ENCODE data around the gene GPAT3. TPM values are rescaled to one million over a fixed set of nuclear protein-coding genes. Genes with fewer than 3 reads are reported as not detected.
"Not testable (repeated sequence)": the region's sequence is repeated elsewhere in the genome, so short reads cannot be mapped to it uniquely, and the experiment has no call there.

Gene GPAT3
- not detected for total RNA-seq (ENCODE audit: unreplicated experiment)
- long read RNA-seq, result 0 reads

DNA sequence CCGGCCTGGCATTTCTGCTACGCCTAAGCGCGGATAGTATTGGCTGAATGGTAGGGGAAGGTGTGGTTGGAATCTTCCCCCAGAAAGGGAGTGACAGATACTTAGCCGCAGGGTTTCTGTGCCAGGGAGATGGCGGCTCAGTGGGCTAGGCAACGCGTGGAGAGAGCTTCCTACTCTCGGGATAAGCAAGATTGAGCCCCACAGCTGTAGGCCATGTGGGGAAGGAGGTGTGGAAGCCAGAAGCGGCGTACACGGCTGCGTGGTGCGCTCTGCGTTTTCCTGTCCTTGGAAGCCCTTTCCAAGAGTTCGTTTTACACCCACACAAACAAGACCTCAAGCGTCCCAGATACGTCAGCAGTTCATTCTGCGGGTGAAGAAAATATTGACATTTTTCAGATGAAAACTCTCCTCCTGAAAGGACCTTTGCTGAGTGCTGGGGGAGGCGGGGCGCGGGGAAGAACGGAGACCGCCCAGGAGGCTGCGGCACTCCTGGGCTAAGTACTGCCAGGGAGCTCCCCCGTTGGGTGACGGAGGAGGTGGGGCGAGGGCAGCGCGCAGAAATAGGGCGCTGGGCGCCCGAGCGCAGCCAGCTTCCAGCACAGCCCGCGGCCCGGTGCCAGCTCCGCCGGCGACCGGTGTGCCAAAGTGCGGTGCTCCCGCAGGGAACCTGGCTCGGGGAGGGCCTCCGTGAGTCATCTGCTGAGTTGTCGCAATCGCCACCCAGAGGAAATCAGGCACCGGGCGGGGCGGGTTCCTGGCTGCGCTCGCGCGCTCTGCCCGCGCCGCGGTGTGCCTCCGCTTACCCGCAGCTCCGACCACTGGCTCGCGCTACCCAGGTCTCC, at the start of gene GPAT3:
Gene GPAT3, plus strand, starts transcription at position 589 of the 842 bp plus-strand sequence. CDS start 515 bp downstream, outside the sequence.
- no peak within 1 kb of the TSS for H3K27ac Mint-ChIP-seq (ENCODE audit: unreplicated experiment)
- H3K4me1 Mint-ChIP-seq (ENCODE audit: low read depth, unreplicated experiment), result no peaks in the 10 kb centered on the region

DNA sequence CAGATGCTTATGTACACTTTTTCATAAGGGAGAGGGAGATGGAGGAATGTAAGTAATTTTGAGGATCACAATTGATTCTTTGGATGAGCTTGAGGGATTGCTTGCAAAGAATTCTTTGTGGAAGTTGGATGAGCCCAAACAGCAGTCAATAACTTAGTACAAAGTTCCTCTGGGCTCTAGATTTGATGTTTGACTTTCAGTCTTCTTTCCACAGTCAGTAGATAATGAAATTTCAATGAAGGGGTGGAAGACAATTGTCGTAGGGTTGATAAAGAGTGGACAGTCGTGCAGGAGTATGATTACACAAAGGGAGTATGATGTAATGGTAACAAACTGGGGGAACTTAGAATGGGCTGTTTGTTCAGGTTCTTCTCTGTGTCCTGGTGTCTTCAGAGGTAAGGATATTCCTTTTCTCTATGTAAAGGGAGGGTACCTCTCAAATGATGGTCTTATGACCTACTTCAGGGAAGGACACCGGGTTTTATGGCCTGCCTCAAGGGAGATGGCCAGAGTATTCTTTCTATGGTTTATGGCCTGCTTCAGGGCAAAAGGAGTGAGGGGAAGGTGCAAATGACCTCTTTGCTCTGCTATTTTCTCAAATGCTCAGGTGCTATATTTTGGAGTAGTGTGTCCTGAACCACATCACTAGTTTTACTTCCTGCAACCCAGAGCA, 49.3 kb upstream of the GPAT3 start:
- no peak overlapping the region for H3K27ac Mint-ChIP-seq (ENCODE audit: unreplicated experiment)
- no peak for DNase-seq
- no peaks in the 10 kb centered on the region for H3K4me1 Mint-ChIP-seq (ENCODE audit: low read depth, unreplicated experiment)
- no peak overlapping the region for H3K4me3 Mint-ChIP-seq (ENCODE audit: unreplicated experiment)
- peaks cover 4% of the 10 kb centered on the region for H3K27me3 Mint-ChIP-seq (ENCODE audit: unreplicated experiment)
- no peaks in the 10 kb centered on the region for H3K36me3 Mint-ChIP-seq (ENCODE audit: unreplicated experiment)
- H3K9me3 Mint-ChIP-seq (ENCODE audit: unreplicated experiment), result peaks cover 5% of the 10 kb centered on the region
- TF ChIP-seq, protein P1, sequence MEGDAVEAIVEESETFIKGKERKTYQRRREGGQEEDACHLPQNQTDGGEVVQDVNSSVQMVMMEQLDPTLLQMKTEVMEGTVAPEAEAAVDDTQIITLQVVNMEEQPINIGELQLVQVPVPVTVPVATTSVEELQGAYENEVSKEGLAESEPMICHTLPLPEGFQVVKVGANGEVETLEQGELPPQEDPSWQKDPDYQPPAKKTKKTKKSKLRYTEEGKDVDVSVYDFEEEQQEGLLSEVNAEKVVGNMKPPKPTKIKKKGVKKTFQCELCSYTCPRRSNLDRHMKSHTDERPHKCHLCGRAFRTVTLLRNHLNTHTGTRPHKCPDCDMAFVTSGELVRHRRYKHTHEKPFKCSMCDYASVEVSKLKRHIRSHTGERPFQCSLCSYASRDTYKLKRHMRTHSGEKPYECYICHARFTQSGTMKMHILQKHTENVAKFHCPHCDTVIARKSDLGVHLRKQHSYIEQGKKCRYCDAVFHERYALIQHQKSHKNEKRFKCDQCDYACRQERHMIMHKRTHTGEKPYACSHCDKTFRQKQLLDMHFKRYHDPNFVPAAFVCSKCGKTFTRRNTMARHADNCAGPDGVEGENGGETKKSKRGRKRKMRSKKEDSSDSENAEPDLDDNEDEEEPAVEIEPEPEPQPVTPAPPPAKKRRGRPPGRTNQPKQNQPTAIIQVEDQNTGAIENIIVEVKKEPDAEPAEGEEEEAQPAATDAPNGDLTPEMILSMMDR (IDR thresholded peaks at IDR 0.05; ENCODE audit: partially characterized antibody, unreplicated experiment), result no peak

More for the DNA sequence above, at the start of gene GPAT3:
- DNase-seq, result peak; percentile 41
- Mint-ChIP-seq H3K4me3 (ENCODE audit: unreplicated experiment) (peak within 1 kb of the TSS; percentile 88), H3K36me3 (ENCODE audit: unreplicated experiment) (no peaks in the 10 kb centered on the region), H3K27me3 (ENCODE audit: unreplicated experiment) (peaks cover 17% of the 10 kb centered on the region), H3K9me3 (ENCODE audit: unreplicated experiment) (no peaks in the 10 kb centered on the region)
- TF ChIP-seq, protein P1 (IDR thresholded peaks at IDR 0.05; ENCODE audit: partially characterized antibody, unreplicated experiment), result no peak

- Mint-ChIP-seq H3K9me3 (ENCODE audit: unreplicated experiment) (peaks cover 2% of the 10 kb centered on the region), H3K27ac (ENCODE audit: unreplicated experiment) (no peak overlapping the region), H3K27me3 (ENCODE audit: unreplicated experiment) (no peaks in the 10 kb centered on the region), H3K4me1 (ENCODE audit: low read depth, unreplicated experiment) (no peaks in the 10 kb centered on the region), H3K36me3 (ENCODE audit: unreplicated experiment) (no peaks in the 10 kb centered on the region), H3K4me3 (ENCODE audit: unreplicated experiment) (no peak overlapping the region)
- no peak for DNase-seq
- TF ChIP-seq, protein P1 (IDR thresholded peaks at IDR 0.05; ENCODE audit: partially characterized antibody, unreplicated experiment), result no peak
These were observed 46.1 kb upstream of the GPAT3 start for GRCh38 chr4:83489711-83490326.

GRCh38 chr4:83490876-83491450, 44.9 kb upstream of the GPAT3 start:
- no peaks in the 10 kb centered on the region for H3K4me1 Mint-ChIP-seq (ENCODE audit: low read depth, unreplicated experiment)
- DNase-seq, result no peak
- H3K27me3 Mint-ChIP-seq (ENCODE audit: unreplicated experiment), result no peaks in the 10 kb centered on the region
- TF ChIP-seq, protein P1 (IDR thresholded peaks at IDR 0.05; ENCODE audit: partially characterized antibody, unreplicated experiment), result peak; percentile 91
- no peaks in the 10 kb centered on the region for H3K36me3 Mint-ChIP-seq (ENCODE audit: unreplicated experiment)
- no peak overlapping the region for H3K27ac Mint-ChIP-seq (ENCODE audit: unreplicated experiment)
- no peak overlapping the region for H3K4me3 Mint-ChIP-seq (ENCODE audit: unreplicated experiment)
- H3K9me3 Mint-ChIP-seq (ENCODE audit: unreplicated experiment), result peaks cover 2% of the 10 kb centered on the region

- H3K27me3 Mint-ChIP-seq (ENCODE audit: unreplicated experiment); H3K9me3 Mint-ChIP-seq (ENCODE audit: unreplicated experiment); H3K27ac Mint-ChIP-seq (ENCODE audit: unreplicated experiment); H3K4me3 Mint-ChIP-seq (ENCODE audit: unreplicated experiment); DNase-seq; H3K4me1 Mint-ChIP-seq (ENCODE audit: low read depth, unreplicated experiment); H3K36me3 Mint-ChIP-seq (ENCODE audit: unreplicated experiment): not testable (repeated sequence)
These were observed 39.6 kb upstream of the GPAT3 start for GRCh38 chr4:83496085-83496917.
